HEK293 (cell line): ENCODE results near the gene SKAP1.

Source experiments
- BCL11B ChIP-seq: fragments of 450-650 bp; formaldehyde crosslinking; IDR thresholded peaks from 2 replicates; pipeline ENCODE4 v1.5.1; 2016; ENCODE audit warnings: low read depth, missing biosample characterization, missing genetic modification characterization
- CTCF ChIP-seq: fragments of 450-650 bp; formaldehyde crosslinking; IDR thresholded peaks from 2 replicates; pipeline ENCODE4 v1.5.1; 2016; ENCODE audit warnings: missing biosample characterization, missing genetic modification characterization
- ELK4 ChIP-seq: IDR thresholded peaks from 2 replicates; pipeline ENCODE4 v1.6.1; 2011; ENCODE audit warnings: mild to moderate bottlenecking, low read depth, low read length, borderline replicate concordance
- GFI1B ChIP-seq: fragments of 450-650 bp; formaldehyde crosslinking; IDR thresholded peaks from 2 replicates; pipeline ENCODE4 v1.5.1; 2016; ENCODE audit warnings: missing biosample characterization, missing genetic modification characterization
- HIC1 ChIP-seq: fragments of 450-650 bp; formaldehyde crosslinking; IDR thresholded peaks from 2 replicates; pipeline ENCODE4 v1.5.1; 2016; ENCODE audit warnings: missing biosample characterization, missing genetic modification characterization
- HOXD13 ChIP-seq: sonication (generic); formaldehyde crosslinking; IDR thresholded peaks from 2 replicates; pipeline ENCODE4 v1.8.0; 2022; ENCODE audit warnings: missing genetic modification reagents, borderline replicate concordance
- PBX3 ChIP-seq: sonication (generic); formaldehyde crosslinking; IDR thresholded peaks from 2 replicates; pipeline ENCODE4 v1.8.1; 2022; ENCODE audit warnings: mild to moderate bottlenecking, moderate library complexity, missing genetic modification reagents
- SCRT2 ChIP-seq: fragments of 450-650 bp; formaldehyde crosslinking; IDR thresholded peaks from 2 replicates; pipeline ENCODE4 v1.5.1; 2016; ENCODE audit warnings: missing biosample characterization, missing genetic modification characterization
- ZBTB49 ChIP-seq: fragments of 450-650 bp; formaldehyde crosslinking; IDR thresholded peaks from 2 replicates; pipeline ENCODE4 v1.5.1; 2016; ENCODE audit warnings: missing biosample characterization, missing genetic modification characterization, low read depth
- ZBTB7A ChIP-seq: fragments of 450-650 bp; formaldehyde crosslinking; IDR thresholded peaks from 2 replicates; pipeline ENCODE4 v1.5.1; 2016; ENCODE audit warnings: low read depth, missing biosample characterization, missing genetic modification characterization
- ZNF114 ChIP-seq: fragments of 450-650 bp; formaldehyde crosslinking; IDR thresholded peaks from 2 replicates; pipeline ENCODE4 v1.5.0; 2017; ENCODE audit warnings: missing biosample characterization, missing genetic modification characterization
- ZNF24 ChIP-seq: fragments of 450-650 bp; formaldehyde crosslinking; IDR thresholded peaks from 2 replicates; pipeline ENCODE4 v1.5.1; 2016; ENCODE audit warnings: missing biosample characterization, missing genetic modification characterization
- ZNF274 ChIP-seq, 2 experiments: fragments of 200-500 bp in 1 of 2; fragments of 450-650 bp in 1 of 2; sonication (Bioruptor generic) in 1 of 2; formaldehyde crosslinking in 1 of 2; IDR thresholded peaks; 2 replicates each; pipeline versions ENCODE4 v1.5.1 to v1.6.1; 2014 to 2016; ENCODE audit warnings: borderline replicate concordance in 1 of 2, inconsistent platforms in 1 of 2, low read length in 1 of 2, missing biosample characterization in 1 of 2, missing genetic modification characterization in 1 of 2
- ZNF292 ChIP-seq: fragments of 450-650 bp; formaldehyde crosslinking; IDR thresholded peaks from 2 replicates; pipeline ENCODE4 v1.5.1; 2016; ENCODE audit warnings: low read depth, missing biosample characterization, missing genetic modification characterization, borderline replicate concordance
- ZNF335 ChIP-seq: fragments of 450-650 bp; formaldehyde crosslinking; conservative IDR thresholded peaks from 2 replicates; pipeline ENCODE4 v1.5.1; 2016; ENCODE audit warnings: missing biosample characterization, missing genetic modification characterization
- ZNF366 ChIP-seq: fragments of 450-650 bp; formaldehyde crosslinking; conservative IDR thresholded peaks from 2 replicates; pipeline ENCODE4 v1.5.1; 2016; ENCODE audit warnings: missing biosample characterization, missing genetic modification characterization
- ZNF404 ChIP-seq: fragments of 450-650 bp; formaldehyde crosslinking; IDR thresholded peaks from 2 replicates; pipeline ENCODE4 v1.5.1; 2017; ENCODE audit warnings: missing biosample characterization, missing genetic modification characterization
- ZNF449 ChIP-seq: fragments of 450-650 bp; formaldehyde crosslinking; IDR thresholded peaks from 2 replicates; pipeline ENCODE4 v1.5.1; 2017; ENCODE audit warnings: missing biosample characterization, mild to moderate bottlenecking, missing genetic modification characterization, moderate library complexity
- ZNF488 ChIP-seq: fragments of 450-650 bp; formaldehyde crosslinking; IDR thresholded peaks from 2 replicates; pipeline ENCODE4 v1.5.1; 2016; ENCODE audit warnings: missing biosample characterization, missing genetic modification characterization
- ZNF510 ChIP-seq: fragments of 450-650 bp; formaldehyde crosslinking; IDR thresholded peaks from 2 replicates; pipeline ENCODE4 v1.5.1; 2018; ENCODE audit warnings: mild to moderate bottlenecking, missing genetic modification characterization, missing biosample characterization; ENCODE audit not compliant: insufficient replicate concordance
- ZNF623 ChIP-seq: fragments of 450-650 bp; formaldehyde crosslinking; IDR thresholded peaks from 2 replicates; pipeline ENCODE4 v1.5.1; 2016; ENCODE audit warnings: missing biosample characterization, missing genetic modification characterization
- ZNF629 ChIP-seq: fragments of 450-650 bp; formaldehyde crosslinking; IDR thresholded peaks from 2 replicates; pipeline ENCODE4 v1.5.1; 2017; ENCODE audit warnings: missing biosample characterization, missing genetic modification characterization
- ZNF692 ChIP-seq: fragments of 450-650 bp; formaldehyde crosslinking; IDR thresholded peaks from 2 replicates; pipeline ENCODE4 v1.5.1; 2016; ENCODE audit warnings: missing biosample characterization, missing genetic modification characterization
- ZNF747 ChIP-seq: fragments of 450-650 bp; formaldehyde crosslinking; IDR thresholded peaks from 2 replicates; pipeline ENCODE4 v1.5.1; 2016; ENCODE audit warnings: missing biosample characterization, missing genetic modification characterization
- ZNF768 ChIP-seq: fragments of 450-650 bp; formaldehyde crosslinking; IDR thresholded peaks from 2 replicates; pipeline ENCODE4 v1.5.1; 2018; ENCODE audit warnings: missing biosample characterization, mild to moderate bottlenecking, missing genetic modification characterization
- ZXDB ChIP-seq: fragments of 450-650 bp; formaldehyde crosslinking; IDR thresholded peaks from 2 replicates; pipeline ENCODE4 v1.5.1; 2016; ENCODE audit warnings: missing biosample characterization, missing genetic modification characterization

SKAP1 gene

GRCh38 chr17:48194097-48194550, 235.9 kb downstream of the SKAP1 start (continued):
- TF ChIP-seq HOXD13 (peak; percentile 96), ZNF24 (tag by site-specific recombination) (0 out of 2 replicates have a peak, but pooled peaks have one; percentile 50), GFI1B (tag by site-specific recombination) (no peak), ZNF114 (tag by site-specific recombination) (no peak), ZNF510 (tag by site-specific recombination) (no peak), ZNF488 (tag by site-specific recombination) (no peak), ZNF366 (tag by site-specific recombination) (0 out of 2 replicates have a peak, but pooled peaks have one; percentile 39), BCL11B (tag by site-specific recombination) (no peak), ZBTB49 (no peak), ZNF768 (tag by site-specific recombination) (no peak), ZNF404 (tag by site-specific recombination) (no peak), ZNF292 (no peak), SCRT2 (no peak), ZNF623 (tag by site-specific recombination) (no peak), ZNF747 (tag by site-specific recombination) (no peak), HIC1 (tag by site-specific recombination) (peak; percentile 43; the same call in 1 of the 2 replicates), ELK4 (no peak), ZBTB7A (tag by site-specific recombination) (no peak), ZNF629 (tag by site-specific recombination) (peak; percentile 44), CTCF (no peak), ZNF335 (tag by site-specific recombination) (peak; percentile 44), PBX3 (CRISPR knock-in tag) (no peak), ZNF692 (tag by site-specific recombination) (0 out of 2 replicates have a peak, but pooled peaks have one; percentile 13), ZNF449 (tag by site-specific recombination) (no peak), ZXDB (tag by site-specific recombination) (0 out of 2 replicates have a peak, but pooled peaks have one; percentile 22), ZNF274 (IDR thresholded peaks at IDR 0.05; ENCODE audit: low read length) (no peak), ZNF274 (tag by site-specific recombination; IDR thresholded peaks at IDR 0.05; ENCODE audit: borderline replicate concordance) (no peak)
